ENCODE data around the gene CCDC183.

Gene CCDC183

GRCh38 chr9:136779808-136780207 is 16.3 kb upstream of the CCDC183 start:
- no peaks in the 10 kb centered on the region for H3K4me1 ChIP-seq (ENCODE audit: control insufficient read depth, insufficient read depth, low read depth, low read length)
- no peak overlapping the region for H3K23ac ChIP-seq (ENCODE audit: low read length in 2 of 2)
- no peak overlapping the region for H3K4ac ChIP-seq (ENCODE audit: low read depth in 1 of 2, low read length in 2 of 2)
- WGBS: 92% methylated on average over 5 of the region's 5 CpGs
- DNase-seq: no peak
- H3K79me1 ChIP-seq (replicated peaks; ENCODE audit: low read length, poor library complexity, severe bottlenecking): no peaks in the 10 kb centered on the region
- H2AK5ac ChIP-seq (ENCODE audit: low read length, severe bottlenecking): no peak overlapping the region
- no peak overlapping the region for H3K14ac ChIP-seq (ENCODE audit: low read length in 2 of 2)
- no peaks in the 10 kb centered on the region for H3K36me3 ChIP-seq (ENCODE audit: control insufficient read depth in 1 of 2, insufficient read depth in 2 of 2, low read depth in 1 of 2, low read length in 2 of 2)
- no peak overlapping the region for H3K4me3 ChIP-seq (ENCODE audit: insufficient read depth in 1 of 2, low read depth in 1 of 2, low read length in 2 of 2)
- no peak overlapping the region for H2AFZ ChIP-seq (ENCODE audit: low read depth, low read length)
- H3K18ac ChIP-seq (ENCODE audit: low read depth in 1 of 2, low read length in 2 of 2): no peak overlapping the region
- H3K27ac ChIP-seq (ENCODE audit: low read length, poor library complexity, severe bottlenecking): no peak overlapping the region
- no peak overlapping the region for H4K91ac ChIP-seq (ENCODE audit: low read length)
- H4K8ac ChIP-seq (ENCODE audit: low read length): no peak overlapping the region
- no peak overlapping the region for H3K4me2 ChIP-seq (ENCODE audit: low read length, poor library complexity, severe bottlenecking)
- no peak overlapping the region for H2BK15ac ChIP-seq (ENCODE audit: low read depth, poor library complexity, severe bottlenecking)
- H2BK12ac ChIP-seq (ENCODE audit: low read length in 2 of 2): no peak overlapping the region
- no peak overlapping the region for H2BK120ac ChIP-seq (ENCODE audit: low read depth, low read length)
- no peak overlapping the region for H3K9ac ChIP-seq (ENCODE audit: low read length)
- no peak overlapping the region for H2BK5ac ChIP-seq (ENCODE audit: low read depth, low read length, poor library complexity, severe bottlenecking)
- H3K27me3 ChIP-seq (ENCODE audit: control insufficient read depth in 1 of 2, insufficient read depth in 1 of 2, low read length in 2 of 2): peaks cover 32 to 60% of the 10 kb centered on the region in 2 experiments
- H3K9me3 ChIP-seq (ENCODE audit: control insufficient read depth, low read length): no peaks in the 10 kb centered on the region

GRCh38 chr9:136782452-136782851 is 13.7 kb upstream of the CCDC183 start:
- no peak overlapping the region for H3K9ac ChIP-seq (ENCODE audit: low read length)
- H3K4me3 ChIP-seq (ENCODE audit: insufficient read depth in 1 of 2, low read depth in 1 of 2, low read length in 2 of 2): no peak overlapping the region
- no peak overlapping the region for H2BK12ac ChIP-seq (ENCODE audit: low read length in 2 of 2)
- no peaks in the 10 kb centered on the region for H3K36me3 ChIP-seq (ENCODE audit: control insufficient read depth in 1 of 2, insufficient read depth in 2 of 2, low read depth in 1 of 2, low read length in 2 of 2)
- no peak overlapping the region for H2BK120ac ChIP-seq (ENCODE audit: low read depth, low read length)
- no peak overlapping the region for H2AFZ ChIP-seq (ENCODE audit: low read depth, low read length)
- no peak overlapping the region for H3K14ac ChIP-seq (ENCODE audit: low read length in 2 of 2)
- H3K79me1 ChIP-seq (replicated peaks; ENCODE audit: low read length, poor library complexity, severe bottlenecking): no peaks in the 10 kb centered on the region
- H2BK5ac ChIP-seq (ENCODE audit: low read depth, low read length, poor library complexity, severe bottlenecking): no peak overlapping the region
- no peak overlapping the region for H2BK15ac ChIP-seq (ENCODE audit: low read depth, poor library complexity, severe bottlenecking)
- H3K27me3 ChIP-seq (ENCODE audit: control insufficient read depth in 1 of 2, insufficient read depth in 1 of 2, low read length in 2 of 2): peaks cover 37 to 49% of the 10 kb centered on the region in 2 experiments
- H3K4me1 ChIP-seq (ENCODE audit: control insufficient read depth, insufficient read depth, low read depth, low read length): no peaks in the 10 kb centered on the region
- 100% methylated on average over 2 of the region's 3 CpGs for WGBS
- no peak for DNase-seq
- H3K27ac ChIP-seq (ENCODE audit: low read length, poor library complexity, severe bottlenecking): no peak overlapping the region
- H3K9me3 ChIP-seq (ENCODE audit: control insufficient read depth, low read length): no peaks in the 10 kb centered on the region
- H3K4me2 ChIP-seq (ENCODE audit: low read length, poor library complexity, severe bottlenecking): no peak overlapping the region
- H2AK5ac ChIP-seq (ENCODE audit: low read length, severe bottlenecking): no peak overlapping the region
- H4K91ac ChIP-seq (ENCODE audit: low read length): no peak overlapping the region
- no peak overlapping the region for H3K4ac ChIP-seq (ENCODE audit: low read depth in 1 of 2, low read length in 2 of 2)
- no peak overlapping the region for H3K18ac ChIP-seq (ENCODE audit: low read depth in 1 of 2, low read length in 2 of 2)
- H4K8ac ChIP-seq (ENCODE audit: low read length): no peak overlapping the region
- H3K23ac ChIP-seq (ENCODE audit: low read length in 2 of 2): no peak overlapping the region

GRCh38 chr9:136784249-136784996 is 11.7 kb upstream of the CCDC183 start:
- Histone ChIP-seq H3K4ac (ENCODE audit: low read depth in 1 of 2, low read length in 2 of 2) (no peak overlapping the region), H3K27ac (ENCODE audit: low read length, poor library complexity, severe bottlenecking) (no peak overlapping the region), H3K36me3 (ENCODE audit: control insufficient read depth in 1 of 2, insufficient read depth in 2 of 2, low read depth in 1 of 2, low read length in 2 of 2) (no peaks in the 10 kb centered on the region), H2BK12ac (ENCODE audit: low read length in 2 of 2) (no peak overlapping the region), H3K79me1 (replicated peaks; ENCODE audit: low read length, poor library complexity, severe bottlenecking) (no peaks in the 10 kb centered on the region), H3K14ac (ENCODE audit: low read length in 2 of 2) (no peak overlapping the region), H3K27me3 (ENCODE audit: control insufficient read depth in 1 of 2, insufficient read depth in 1 of 2, low read length in 2 of 2) (peaks cover 18 to 30% of the 10 kb centered on the region in 2 experiments), H2AK5ac (ENCODE audit: low read length, severe bottlenecking) (no peak overlapping the region), H4K8ac (ENCODE audit: low read length) (no peak overlapping the region), H2AFZ (ENCODE audit: low read depth, low read length) (no peak overlapping the region), H2BK5ac (ENCODE audit: low read depth, low read length, poor library complexity, severe bottlenecking) (no peak overlapping the region), H3K4me2 (ENCODE audit: low read length, poor library complexity, severe bottlenecking) (no peak overlapping the region), H4K91ac (ENCODE audit: low read length) (no peak overlapping the region), H3K18ac (ENCODE audit: low read depth in 1 of 2, low read length in 2 of 2) (no peak overlapping the region), H2BK120ac (ENCODE audit: low read depth, low read length) (no peak overlapping the region), H3K4me1 (ENCODE audit: control insufficient read depth, insufficient read depth, low read depth, low read length) (no peaks in the 10 kb centered on the region), H3K23ac (ENCODE audit: low read length in 2 of 2) (no peak overlapping the region), H3K9me3 (ENCODE audit: control insufficient read depth, low read length) (no peaks in the 10 kb centered on the region), H2BK15ac (ENCODE audit: low read depth, poor library complexity, severe bottlenecking) (no peak overlapping the region), H3K9ac (ENCODE audit: low read length) (no peak overlapping the region), H3K4me3 (ENCODE audit: insufficient read depth in 1 of 2, low read depth in 1 of 2, low read length in 2 of 2) (no peak overlapping the region)
- WGBS: 27% methylated on average over 9 of the region's 9 CpGs
- peak; percentile 53 for DNase-seq

GRCh38 chr9:136784997-136785361 is 11.2 kb upstream of the CCDC183 start:
- Histone ChIP-seq H2BK5ac (ENCODE audit: low read depth, low read length, poor library complexity, severe bottlenecking) (no peak overlapping the region), H3K27ac (ENCODE audit: low read length, poor library complexity, severe bottlenecking) (no peak overlapping the region), H3K4me3 (ENCODE audit: insufficient read depth in 1 of 2, low read depth in 1 of 2, low read length in 2 of 2) (no peak overlapping the region), H2AFZ (ENCODE audit: low read depth, low read length) (no peak overlapping the region), H2BK12ac (ENCODE audit: low read length in 2 of 2) (peak overlapping the region in 1 of 2 experiments; percentile 32), H3K4me2 (ENCODE audit: low read length, poor library complexity, severe bottlenecking) (no peak overlapping the region), H3K9me3 (ENCODE audit: control insufficient read depth, low read length) (no peaks in the 10 kb centered on the region), H4K91ac (ENCODE audit: low read length) (no peak overlapping the region), H4K8ac (ENCODE audit: low read length) (no peak overlapping the region), H3K14ac (ENCODE audit: low read length in 2 of 2) (no peak overlapping the region), H3K36me3 (ENCODE audit: control insufficient read depth in 1 of 2, insufficient read depth in 2 of 2, low read depth in 1 of 2, low read length in 2 of 2) (no peaks in the 10 kb centered on the region), H2BK15ac (ENCODE audit: low read depth, poor library complexity, severe bottlenecking) (no peak overlapping the region), H2BK120ac (ENCODE audit: low read depth, low read length) (no peak overlapping the region), H3K4me1 (ENCODE audit: control insufficient read depth, insufficient read depth, low read depth, low read length) (no peaks in the 10 kb centered on the region), H2AK5ac (ENCODE audit: low read length, severe bottlenecking) (no peak overlapping the region), H3K18ac (ENCODE audit: low read depth in 1 of 2, low read length in 2 of 2) (no peak overlapping the region), H3K9ac (ENCODE audit: low read length) (no peak overlapping the region), H3K23ac (ENCODE audit: low read length in 2 of 2) (no peak overlapping the region), H3K79me1 (replicated peaks; ENCODE audit: low read length, poor library complexity, severe bottlenecking) (no peaks in the 10 kb centered on the region), H3K4ac (ENCODE audit: low read depth in 1 of 2, low read length in 2 of 2) (no peak overlapping the region), H3K27me3 (ENCODE audit: control insufficient read depth in 1 of 2, insufficient read depth in 1 of 2, low read length in 2 of 2) (peaks cover 15 to 25% of the 10 kb centered on the region in 2 experiments)
- peak; percentile 71 for DNase-seq
- 89% methylated on average over 5 of the region's 6 CpGs for WGBS
